Upper lobe of left lung (tissue), 6 donors: Measurements from ENCODE around the gene EFR3B. TPM values are rescaled to one million over a fixed set of nuclear protein-coding genes. Genes with fewer than 3 reads are reported as not detected.
"Not testable (repeated sequence)": the region's sequence is repeated elsewhere in the genome, so short reads cannot be mapped to it uniquely, and the experiment has no call there.

Experiments used
- ATAC-seq, 2 donors: fragments of 200-7000 bp; cut with Tn5 transposase; one replicate each; pipeline ENCODE4 v1.9.1; 2022; ENCODE audit warnings: mild to moderate bottlenecking in 2 of 2, moderate library complexity in 2 of 2; ENCODE audit not compliant: low FRiP score in 2 of 2
- DNase-seq, 2 donors: peaks; one replicate each; pipeline ENCODE4 v3.0.0-alpha.2; 2019 to 2020
- H3K27ac ChIP-seq, 4 donors: fragments of 200-600 bp; sonication (generic); one replicate each; pipeline ENCODE4 v1.5.1; 2016 to 2019
- H3K27me3 ChIP-seq, 4 donors: fragments of 200-600 bp; sonication (generic); one replicate each; pipeline ENCODE4 v1.5.1; 2017 to 2019
- H3K36me3 ChIP-seq, 4 donors: fragments of 200-600 bp; sonication (generic); one replicate each; pipeline ENCODE4 v1.5.1; 2016 to 2019
- H3K4me1 ChIP-seq, 4 donors: fragments of 200-600 bp; sonication (generic); one replicate each; pipeline ENCODE4 v1.5.1; 2018 to 2019
- H3K4me3 ChIP-seq, 4 donors: fragments of 200-600 bp; sonication (generic); one replicate each; pipeline ENCODE4 v1.5.1; 2017 to 2019; ENCODE audit warnings: mild to moderate bottlenecking in 2 of 4, moderate library complexity in 1 of 4
- H3K9me3 ChIP-seq, 4 donors: fragments of 200-600 bp; sonication (generic); one replicate each; pipeline ENCODE4 v1.5.1; 2018 to 2019
- CTCF ChIP-seq, 6 experiments: fragments of 450-650 bp in 4 of 6; fragments of 200-600 bp in 2 of 6; sonication (generic) in 2 of 6; IDR thresholded peaks; one replicate each; pipeline ENCODE4 v1.5.1; 2016 to 2019; ENCODE audit warnings: antibody characterized with exemption in 6 of 6
- EP300 ChIP-seq, 4 donors: sonication (generic); formaldehyde crosslinking; IDR thresholded peaks; one replicate each; pipeline ENCODE4 v1.5.1; 2017; ENCODE audit warnings: antibody characterized with exemption in 4 of 4, control low read depth in 2 of 4
- POLR2A ChIP-seq, 4 donors: fragments of 450-650 bp; IDR thresholded peaks; one replicate each; pipeline ENCODE4 v1.5.1; 2016 to 2017; ENCODE audit warnings: antibody characterized with exemption in 4 of 4, mild to moderate bottlenecking in 2 of 4
- POLR2AphosphoS5 ChIP-seq, 2 donors: sonication (generic); formaldehyde crosslinking; IDR thresholded peaks; one replicate each; pipeline ENCODE4 v1.5.1; 2017; ENCODE audit warnings: antibody characterized with exemption in 2 of 2
- WGBS, 2 donors: methylation state at CpG; one replicate each; pipeline ENCODE4 v1.1.5; 2017 to 2018; 5-methylcytosine and 5-hydroxymethylcytosine counted together
- total RNA-seq, 6 donors: library from RNA; depleted of rRNA in 4 of 6; stranded (reverse); fragments of >200 nt in 4 of 6; gene quantifications; one replicate each; pipeline versions ENCODE4 v1.1.0 to v1.2.1, GENCODE V29; 2016 to 2021
- donor health status: DM: no; HTN: no; CAD: no; lungs with moderate emphysema.
- donor health status: DM: no; HTN: yes; CAD: no; lungs with severe emphysema.

The EFR3B gene
- 10 to 100 TPM in 3 of 6 donors, 1 to 10 TPM in 3; 5.1 to 15.2 (median 9.5) TPM for total RNA-seq

GRCh38 chr2:25041928-25042320 is at the start of gene EFR3B:
Gene EFR3B, plus strand, starts transcription at chr2:25042076. Its CDS starts 237 bp downstream, at chr2:25042313.
- no peaks in the 10 kb centered on the region for H3K36me3 ChIP-seq
- WGBS, 2 donors: 1% methylated on average over 19 of the region's 54 CpGs; no CpG with 5 or more reads in 1 of the 2 donors
- H3K27ac ChIP-seq: peak within 1 kb of the TSS; percentile 24 to 84 (median 68)
- no peaks in the 10 kb centered on the region for H3K27me3 ChIP-seq
- ATAC-seq (peak; percentile 97 to 99), DNase-seq (peak; percentile 97)
- peaks cover 15 to 22% (median 20%) of the 10 kb centered on the region in 4 donors for H3K4me1 ChIP-seq
- no peaks in the 10 kb centered on the region for H3K9me3 ChIP-seq
- H3K4me3 ChIP-seq: peak within 1 kb of the TSS; percentile 56 to 88 (median 78)
- TF ChIP-seq POLR2A (IDR thresholded peaks at IDR 0.05) (peak in 1 of 4 donors; percentile 14), EP300 (IDR thresholded peaks at IDR 0.05) (no peak), POLR2AphosphoS5 (IDR thresholded peaks at IDR 0.05) (no peak), CTCF (IDR thresholded peaks at IDR 0.05) (peak in 3 of 6 experiments; percentile 14 to 25 (median 17))

- no peak for DNase-seq
- WGBS, 2 donors: 46 to 56% methylated on average over 6 of the region's 6 CpGs
- no peak for TF ChIP-seq POLR2A (IDR thresholded peaks at IDR 0.05)
- no peak for TF ChIP-seq POLR2AphosphoS5 (IDR thresholded peaks at IDR 0.05)
- TF ChIP-seq EP300 (IDR thresholded peaks at IDR 0.05): no peak
- no peak for TF ChIP-seq CTCF (IDR thresholded peaks at IDR 0.05)
- Histone ChIP-seq H3K4me1 (no peaks in the 10 kb centered on the region), H3K36me3 (no peaks in the 10 kb centered on the region), H3K9me3 (no peaks in the 10 kb centered on the region), H3K27me3 (no peaks in the 10 kb centered on the region), H3K27ac (no peak overlapping the region), H3K4me3 (no peak overlapping the region)
- ATAC-seq: no peak
Observed at GRCh38 chr2:24993406-24994145, 48.3 kb upstream of the EFR3B start.

- H3K4me3 ChIP-seq: no peak overlapping the region
- DNase-seq (no peak), ATAC-seq (no peak)
- H3K9me3 ChIP-seq: no peaks in the 10 kb centered on the region
- no peak for TF ChIP-seq CTCF (IDR thresholded peaks at IDR 0.05)
- no peak for TF ChIP-seq POLR2AphosphoS5 (IDR thresholded peaks at IDR 0.05)
- no peak for TF ChIP-seq EP300 (IDR thresholded peaks at IDR 0.05)
- TF ChIP-seq POLR2A (IDR thresholded peaks at IDR 0.05): no peak
- H3K27ac ChIP-seq: no peak overlapping the region
- H3K27me3 ChIP-seq: no peaks in the 10 kb centered on the region
- H3K4me1 ChIP-seq: no peaks in the 10 kb centered on the region
- WGBS, 2 donors: 80 to 83% methylated on average over 1 of the region's 1 CpG
- H3K36me3 ChIP-seq: no peaks in the 10 kb centered on the region
Observed at GRCh38 chr2:24994146-24994724, 47.6 kb upstream of the EFR3B start.

- ATAC-seq, DNase-seq, H3K27me3 ChIP-seq, H3K36me3 ChIP-seq, H3K27ac ChIP-seq, H3K4me1 ChIP-seq, H3K4me3 ChIP-seq, H3K9me3 ChIP-seq: not testable (repeated sequence)
- WGBS, 2 donors: 76 to 88% methylated on average over 8 of the region's 8 CpGs
Observed at GRCh38 chr2:24999097-24999496, 42.8 kb upstream of the EFR3B start.

- no peak overlapping the region for H3K4me3 ChIP-seq
- H3K36me3 ChIP-seq: no peaks in the 10 kb centered on the region
- no peak for TF ChIP-seq POLR2A (IDR thresholded peaks at IDR 0.05)
- no peak for TF ChIP-seq EP300 (IDR thresholded peaks at IDR 0.05)
- no peak for TF ChIP-seq POLR2AphosphoS5 (IDR thresholded peaks at IDR 0.05)
- H3K27me3 ChIP-seq: no peaks in the 10 kb centered on the region
- H3K9me3 ChIP-seq: no peaks in the 10 kb centered on the region
- no peaks in the 10 kb centered on the region for H3K4me1 ChIP-seq
- ATAC-seq: no peak
- 50 to 57% methylated on average over 4 of the region's 4 CpGs for WGBS, 2 donors
- DNase-seq: no peak
- H3K27ac ChIP-seq: no peak overlapping the region
Observed at GRCh38 chr2:25000036-25000435, 41.8 kb upstream of the EFR3B start.
